HepG2 (cell line): Measurements from ENCODE around the gene FRMD5. TPM values are rescaled to one million over a fixed set of nuclear protein-coding genes. Genes with fewer than 3 reads are reported as not detected.

Experiments used
- HBP1 ChIP-seq: IDR thresholded peaks from 2 replicates; pipeline ENCODE4 v1.6.1; 2016; ENCODE audit warnings: low read depth, control low read depth
- HNRNPH1 ChIP-seq: fragments of 200-400 bp; formaldehyde crosslinking; optimal IDR thresholded peaks from 2 replicates; pipeline ENCODE3; 2017; ENCODE audit warnings: mild to moderate bottlenecking, low read depth, low read length
- SYNCRIP ChIP-seq: fragments of 200-400 bp; formaldehyde crosslinking; IDR thresholded peaks from 2 replicates; pipeline ENCODE4 v1.6.1; 2018; ENCODE audit warnings: mild to moderate bottlenecking, low read depth, low read length; ENCODE audit not compliant: insufficient read depth
- ZBTB3 ChIP-seq: sonication (generic); formaldehyde crosslinking; IDR thresholded peaks from 2 replicates; pipeline ENCODE4 v1.4.0; 2020; ENCODE audit warnings: low read depth, mild to moderate bottlenecking, moderate library complexity, missing genetic modification reagents, borderline replicate concordance
- ZBTB40 ChIP-seq, 2 experiments: fragments of 450-650 bp in 1 of 2; sonication (generic) in 1 of 2; formaldehyde crosslinking in 1 of 2; IDR thresholded peaks; 2 replicates each; pipeline versions ENCODE4 v1.6.1 to v1.8.0; 2016 to 2022; ENCODE audit warnings: antibody characterized with exemption in 1 of 2, mild to moderate bottlenecking in 1 of 2, missing genetic modification reagents in 1 of 2
- ZFY ChIP-seq: sonication (generic); formaldehyde crosslinking; IDR thresholded peaks from 2 replicates; pipeline ENCODE4 v1.4.0; 2020; ENCODE audit warnings: missing genetic modification reagents
- ZNF207 ChIP-seq: fragments of 450-650 bp; IDR thresholded peaks from 2 replicates; pipeline ENCODE4 v1.6.1; 2016; ENCODE audit warnings: antibody characterized with exemption, borderline replicate concordance
- ZNF263 ChIP-seq: sonication (generic); formaldehyde crosslinking; IDR thresholded peaks from 2 replicates; pipeline ENCODE4 v1.4.0; 2020; ENCODE audit warnings: missing genetic modification reagents
- ZNF772 ChIP-seq: sonication (generic); formaldehyde crosslinking; IDR thresholded peaks from 2 replicates; pipeline ENCODE4 v1.5.0; 2020; ENCODE audit warnings: mild to moderate bottlenecking, missing genetic modification reagents
- ZNF800 ChIP-seq: sonication (generic); formaldehyde crosslinking; IDR thresholded peaks from 2 replicates; pipeline ENCODE4 v1.4.0; 2020; ENCODE audit warnings: missing genetic modification reagents
- ZSCAN30 ChIP-seq: sonication (generic); formaldehyde crosslinking; IDR thresholded peaks from 2 replicates; pipeline ENCODE4 v1.5.0; 2020; ENCODE audit warnings: mild to moderate bottlenecking, missing genetic modification reagents
- polyA plus RNA-seq, 8 experiments: library from polyadenylated mRNA; depleted of rRNA in 3 of 8; stranded (reverse) in 7 of 8; unstranded in 1 of 8; fragments of >200 nt; fragmentation: Illumina TruSeq in 4 of 8; extraction: Trizol in 4 of 8; gene quantifications; 2 replicates each; pipeline versions ENCODE4 v1.2.1 to v1.2.3, GENCODE V29; 2011 to 2016; ENCODE audit warnings: low read depth in 4 of 8, missing spikeins in 1 of 8, mixed read lengths in 1 of 8; ENCODE audit not compliant: insufficient read depth in 1 of 8
- total RNA-seq, 5 experiments: library from RNA; depleted of rRNA; stranded (reverse); fragments of >200 nt; fragmentation: Illumina TruSeq; extraction: Trizol; gene quantifications; 2 replicates each; pipeline ENCODE4 v1.2.3, GENCODE V29; 2016; ENCODE audit warnings: low read depth in 1 of 5

Gene FRMD5
- total and polyA plus RNA-seq, 2 of the 13 experiments (the other 11 are each of a cell fraction or from before 2014, with no cell fraction given): 0.93 to 1.5 TPM

- TF ChIP-seq HBP1 (CRISPR knock-in tag) (no peak), ZBTB3 (CRISPR knock-in tag) (no peak), ZBTB40 (IDR thresholded peaks at IDR 0.05) (no peak), ZBTB40 (CRISPR knock-in tag; IDR thresholded peaks at IDR 0.05) (no peak), ZNF800 (CRISPR knock-in tag) (no peak), ZFY (CRISPR knock-in tag) (no peak), ZNF772 (CRISPR knock-in tag) (no peak), ZSCAN30 (CRISPR knock-in tag) (no peak), SYNCRIP (no peak), HNRNPH1 (no peak), ZNF207 (no peak), ZNF263 (CRISPR knock-in tag) (no peak)
Measured at GRCh38 chr15:44137750-44138149, 57.3 kb downstream of the FRMD5 start (continued).
